Measurements from ENCODE around the gene HERC2. TPM values are rescaled to one million over a fixed set of nuclear protein-coding genes. Genes with fewer than 3 reads are reported as not detected.

HERC2 gene
- total and polyA plus RNA-seq, 2 of the 4 experiments (the other 2 are of a cell fraction) = 20.8 to 28.9 TPM

DNA sequence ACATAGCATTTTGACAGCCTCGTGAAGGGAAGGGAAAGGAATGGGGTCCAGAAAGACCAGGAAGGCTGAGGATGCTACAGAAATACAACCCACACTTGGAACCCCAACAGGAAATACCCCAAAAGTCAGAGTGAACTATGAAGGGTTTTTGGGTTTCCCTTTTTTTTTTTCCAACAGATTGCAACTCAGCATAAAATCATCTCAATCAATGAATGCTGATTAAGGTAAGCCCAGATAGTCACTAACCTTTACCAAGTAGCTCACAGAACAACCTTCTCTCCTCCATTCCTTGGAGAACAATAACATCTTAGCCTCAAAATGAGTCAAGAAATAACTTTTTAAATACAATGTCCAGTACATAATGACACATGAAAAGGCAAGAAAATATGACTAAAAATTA is 129.2 kb downstream of the HERC2 start:
- H2BK15ac ChIP-seq (ENCODE audit: low read depth, low read length) = no peak overlapping the region
- no peak overlapping the region for H3K4me2 ChIP-seq (ENCODE audit: low read depth, low read length)
- H2AFZ ChIP-seq (replicated peaks; ENCODE audit: low read length, poor library complexity) = no peak overlapping the region
- H2BK5ac ChIP-seq (ENCODE audit: low read depth, low read length, poor library complexity, severe bottlenecking) = no peak overlapping the region
- no peak overlapping the region for H3K9ac ChIP-seq (ENCODE audit: low read depth, low read length)
- no peak overlapping the region for H2BK120ac ChIP-seq (ENCODE audit: low read depth, low read length)
- no peaks in the 10 kb centered on the region for H3K27me3 ChIP-seq (ENCODE audit: control insufficient read depth, insufficient read depth, low read length)
- H3K56ac ChIP-seq (ENCODE audit: extremely low read depth, insufficient read depth, low read length) = no peak overlapping the region
- no peak overlapping the region for H2AK9ac ChIP-seq (replicated peaks; ENCODE audit: low read depth, low read length, poor library complexity)
- dilution Hi-C loops (cut with HindIII; ENCODE audit: low sequenced_read_pairs, unreplicated experiment) = no loop called here
- no peak overlapping the region for H3K23ac ChIP-seq (ENCODE audit: low read depth, low read length)
- no peak overlapping the region for H3K27ac ChIP-seq (ENCODE audit: insufficient read depth, low read length)
- ChIA-PET CTCF (interaction anchor here (0.6 kb wide), 1 partner anchor 535 kb away, joined by 3 read pairs; no protein-coding TSS in a partner anchor), POLR2A (ENCODE audit: unreplicated experiment) (no interaction called here)
- ATAC-seq (ENCODE audit: low read depth) (no peak), DNase-seq (no peak)
- H2AK5ac ChIP-seq (ENCODE audit: low read depth, low read length) = no peak overlapping the region
- H3K18ac ChIP-seq (ENCODE audit: low read depth, low read length) = no peak overlapping the region
- peaks cover 19% of the 10 kb centered on the region for H3K36me3 ChIP-seq (ENCODE audit: control insufficient read depth, insufficient read depth, low read length)
- no peaks in the 10 kb centered on the region for H3K9me3 ChIP-seq (ENCODE audit: control insufficient read depth, insufficient read depth, low read length)
- H4K8ac ChIP-seq (ENCODE audit: low read depth in 2 of 2, low read length in 2 of 2) = no peak overlapping the region
- H3K4me3 ChIP-seq (ENCODE audit: insufficient read depth, low read depth, low read length) = no peak overlapping the region
- in situ Hi-C loops (cut with MboI; ENCODE audit: low sequenced_read_pairs) = no loop called here
- no peak overlapping the region for H2BK20ac ChIP-seq (ENCODE audit: low read depth, low read length)
- H4K5ac ChIP-seq (ENCODE audit: low read depth, low read length) = no peak overlapping the region
- no CpG with 5 or more reads among the region's 1 CpG for WGBS, 2 experiments (ENCODE audit: extremely low coverage in 2 of 2, insufficient read length in 1 of 2)
- no peaks in the 10 kb centered on the region for H3K79me1 ChIP-seq (ENCODE audit: low read depth in 1 of 2, low read length in 2 of 2)
- no peaks in the 10 kb centered on the region for H4K20me1 ChIP-seq (ENCODE audit: insufficient read depth, low read length)
- peaks cover 2% of the 10 kb centered on the region for H3K4me1 ChIP-seq (ENCODE audit: control insufficient read depth, insufficient read depth, low read length)
- BruUV-seq (replicated peaks) = no TSS peak
- H4K91ac ChIP-seq (ENCODE audit: insufficient read depth, low read depth, low read length) = no peak overlapping the region
- no peak overlapping the region for H3K4ac ChIP-seq (ENCODE audit: low read depth, low read length)
- H3K14ac ChIP-seq (replicated peaks; ENCODE audit: low read depth, low read length) = no peak overlapping the region
- no peak for TF ChIP-seq MAFK (IDR thresholded peaks at IDR 0.05; ENCODE audit: low read depth, low read length)
- TF ChIP-seq POLR2A (IDR thresholded peaks at IDR 0.05; ENCODE audit: low read depth, low read length) = no peak
- no peak for TF ChIP-seq FOS (IDR thresholded peaks at IDR 0.05; ENCODE audit: low read depth, low read length)
- TF ChIP-seq RCOR1 (IDR thresholded peaks at IDR 0.05; ENCODE audit: insufficient replicate concordance, low read length) = no peak
- TF ChIP-seq MAZ (IDR thresholded peaks at IDR 0.05; ENCODE audit: borderline replicate concordance, low read depth, low read length) = no peak
- TF ChIP-seq, protein P1, sequence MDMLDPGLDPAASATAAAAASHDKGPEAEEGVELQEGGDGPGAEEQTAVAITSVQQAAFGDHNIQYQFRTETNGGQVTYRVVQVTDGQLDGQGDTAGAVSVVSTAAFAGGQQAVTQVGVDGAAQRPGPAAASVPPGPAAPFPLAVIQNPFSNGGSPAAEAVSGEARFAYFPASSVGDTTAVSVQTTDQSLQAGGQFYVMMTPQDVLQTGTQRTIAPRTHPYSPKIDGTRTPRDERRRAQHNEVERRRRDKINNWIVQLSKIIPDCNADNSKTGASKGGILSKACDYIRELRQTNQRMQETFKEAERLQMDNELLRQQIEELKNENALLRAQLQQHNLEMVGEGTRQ (IDR thresholded peaks at IDR 0.05; ENCODE audit: low read depth, low read length) = no peak
- TF ChIP-seq SMC3 (IDR thresholded peaks at IDR 0.05; ENCODE audit: low read depth, low read length) = no peak
- no peak for TF ChIP-seq CHD1 (IDR thresholded peaks at IDR 0.05; ENCODE audit: low read depth, low read length)
- TF ChIP-seq NFE2L2 (IDR thresholded peaks at IDR 0.05; ENCODE audit: low read depth, low read length) = no peak
- no peak for TF ChIP-seq RFX5 (IDR thresholded peaks at IDR 0.05; ENCODE audit: low read depth, low read length)
- TF ChIP-seq CTCF (conservative IDR thresholded peaks at IDR 0.05; ENCODE audit: low read depth, low read length) = no peak
- TF ChIP-seq MXI1 (IDR thresholded peaks at IDR 0.05; ENCODE audit: borderline replicate concordance, low read depth, low read length) = no peak
- TF ChIP-seq BHLHE40 (IDR thresholded peaks at IDR 0.05; ENCODE audit: low read depth, low read length) = no peak
- TF ChIP-seq RAD21 (IDR thresholded peaks at IDR 0.05; ENCODE audit: low read length) = no peak
- no peak for TF ChIP-seq CEBPB (IDR thresholded peaks at IDR 0.05; ENCODE audit: low read depth, low read length)
- no peak for TF ChIP-seq ELK1 (IDR thresholded peaks at IDR 0.05; ENCODE audit: borderline replicate concordance, low read depth, low read length)
- no peaks in the 10 kb centered on the region for H3K9me1 ChIP-seq (ENCODE audit: insufficient read depth, low read length)
- intact Hi-C loops (cut with micrococcal nuclease) = no loop called here
